ENCODE results near the gene EPHB2. TPM values are rescaled to one million over a fixed set of nuclear protein-coding genes. Genes with fewer than 3 reads are reported as not detected.

The EPHB2 gene
- total and polyA plus RNA-seq, 2 of the 13 experiments (the other 11 are each of a cell fraction or from before 2014, with no cell fraction given) = 0.03 to 0.11 TPM

- Histone ChIP-seq H3K4me3 (replicated peaks in 1 of 3; ENCODE audit: insufficient read depth in 1 of 3, low read depth in 2 of 3, low read length in 3 of 3) (no peak overlapping the region), H3K9ac (ENCODE audit: insufficient read depth, low read depth, low read length) (no peak overlapping the region), H3K9me3 (ENCODE audit: low read length) (no peaks in the 10 kb centered on the region), H3K4me2 (ENCODE audit: low read depth, low read length) (no peak overlapping the region), H3K4me1 (ENCODE audit: insufficient read depth, low read length) (no peaks in the 10 kb centered on the region), H3K36me3 (replicated peaks in 1 of 2; ENCODE audit: control insufficient read depth in 1 of 2, insufficient read depth in 2 of 2, low read length in 2 of 2) (no peaks in the 10 kb centered on the region), H4K20me1 (ENCODE audit: insufficient read depth, low read length) (no peaks in the 10 kb centered on the region), H3K27ac (ENCODE audit: extremely low read length, insufficient read depth, low read length) (no peak overlapping the region), H2AFZ (ENCODE audit: low read length) (no peak overlapping the region), H3K79me2 (ENCODE audit: insufficient read depth, low read length) (no peaks in the 10 kb centered on the region), H3K27me3 (ENCODE audit: control insufficient read depth in 1 of 2, insufficient read depth in 2 of 2, low read length in 2 of 2) (peaks cover 0 to 10% of the 10 kb centered on the region in 2 experiments; a peak in 3 of 5 replicates)
- FAIRE-seq (no peak), ATAC-seq (no peak), DNase-seq (ENCODE audit: low spot score) (no peak)
- 13% methylated on average over 1 of the region's 7 CpGs for WGBS (ENCODE audit: low lambda C conversion rate)
- in situ Hi-C loops (cut with HindIII; ENCODE audit: extremely low pct_ligation_motif_present, low pct_unique_long_range_greater_than_20kb) = no loop called here
- intact Hi-C loops (cut with micrococcal nuclease; ENCODE audit: unreplicated experiment) = no loop called here
- TF ChIP-seq GMEB1 (CRISPR knock-in tag; IDR thresholded peaks at IDR 0.05; ENCODE audit: borderline replicate concordance) (no peak), TAF1 (CRISPR knock-in tag; IDR thresholded peaks at IDR 0.05) (no peak), HDAC2 (CRISPR knock-in tag; IDR thresholded peaks at IDR 0.05) (no peak), MEF2D (CRISPR knock-in tag; IDR thresholded peaks at IDR 0.05) (no peak), KAT2B (IDR thresholded peaks at IDR 0.05; ENCODE audit: borderline replicate concordance, low read depth, low read length) (no peak), PAF1 (CRISPR knock-in tag; IDR thresholded peaks at IDR 0.05) (no peak)
- no TSS peak for BruUV-seq (replicated peaks)
- CTCF ChIA-PET (ENCODE audit: low intra/inter-chr PET ratio, low total read pairs) = no interaction called here
- POLR2A ChIA-PET = no interaction called here
These were observed 94.5 kb downstream of the EPHB2 start for GRCh38 chr1:22804969-22805671.

GRCh38 chr1:22805672-22806038 lies 95.0 kb downstream of the EPHB2 start:
- in situ Hi-C loops (cut with HindIII; ENCODE audit: extremely low pct_ligation_motif_present, low pct_unique_long_range_greater_than_20kb) = no loop called here
- 43% methylated on average over 3 of the region's 4 CpGs for WGBS (ENCODE audit: low lambda C conversion rate)
- TF ChIP-seq, protein P1, sequence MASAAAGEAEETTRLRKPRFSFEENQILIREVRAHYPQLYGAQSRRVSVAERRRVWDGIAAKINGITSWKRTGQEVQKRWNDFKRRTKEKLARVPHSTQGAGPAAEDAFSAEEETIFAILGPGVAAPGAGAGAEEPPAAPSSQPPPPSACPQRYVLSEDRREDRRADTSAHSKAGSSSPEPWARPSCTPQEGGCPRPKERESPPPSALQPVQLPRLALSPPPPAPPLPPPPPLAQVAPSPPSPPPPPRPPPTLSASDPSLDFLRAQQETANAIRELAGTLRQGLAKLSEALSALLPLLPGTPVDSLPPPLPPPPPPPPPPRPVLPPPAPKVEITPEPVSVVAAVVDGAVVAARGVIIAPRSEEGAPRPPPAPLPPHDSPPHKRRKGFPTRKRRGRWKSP (CRISPR knock-in tag; IDR thresholded peaks at IDR 0.05) = no peak
- TF ChIP-seq ZFP90 (CRISPR knock-in tag; IDR thresholded peaks at IDR 0.05; ENCODE audit: borderline replicate concordance) (no peak), KDM3A (CRISPR knock-in tag; IDR thresholded peaks at IDR 0.05; ENCODE audit: low read depth) (no peak), ZNF749 (CRISPR knock-in tag; IDR thresholded peaks at IDR 0.05; ENCODE audit: borderline replicate concordance) (no peak), MATR3 (CRISPR knock-in tag; IDR thresholded peaks at IDR 0.05) (no peak), ZNF816 (CRISPR knock-in tag; IDR thresholded peaks at IDR 0.05; ENCODE audit: borderline replicate concordance) (no peak), ZNF460 (CRISPR knock-in tag; IDR thresholded peaks at IDR 0.05; ENCODE audit: borderline replicate concordance) (no peak), TCF7L2 (IDR thresholded peaks at IDR 0.05; ENCODE audit: low read depth, low read length) (no peak), MEIS1 (CRISPR knock-in tag; IDR thresholded peaks at IDR 0.05; ENCODE audit: borderline replicate concordance) (no peak), ZNF576 (CRISPR knock-in tag; IDR thresholded peaks at IDR 0.05) (no peak), SCMH1 (CRISPR knock-in tag; IDR thresholded peaks at IDR 0.05; ENCODE audit: borderline replicate concordance) (no peak)

More at GRCh38 chr1:22805672-22806038, 95.0 kb downstream of the EPHB2 start:
- no peaks in the 10 kb centered on the region for H3K4me1 ChIP-seq (ENCODE audit: insufficient read depth, low read length)
- DNase-seq (ENCODE audit: low spot score) = no peak
- no peak overlapping the region for H3K9ac ChIP-seq (ENCODE audit: insufficient read depth, low read depth, low read length)
- POLR2A ChIA-PET = no interaction called here
- H4K20me1 ChIP-seq (ENCODE audit: insufficient read depth, low read length) = no peaks in the 10 kb centered on the region
- no peaks in the 10 kb centered on the region for H3K9me3 ChIP-seq (ENCODE audit: low read length)
- H3K27ac ChIP-seq (ENCODE audit: extremely low read length, insufficient read depth, low read length) = no peak overlapping the region
- no peak for ATAC-seq
- no TSS peak for BruUV-seq (replicated peaks)
- intact Hi-C loops (cut with micrococcal nuclease; ENCODE audit: unreplicated experiment) = no loop called here
- no peaks in the 10 kb centered on the region for H3K79me2 ChIP-seq (ENCODE audit: insufficient read depth, low read length)
- no peak overlapping the region for H3K4me3 ChIP-seq (replicated peaks in 1 of 3; ENCODE audit: insufficient read depth in 1 of 3, low read depth in 2 of 3, low read length in 3 of 3)
- no peak overlapping the region for H2AFZ ChIP-seq (ENCODE audit: low read length)
- H3K27me3 ChIP-seq (ENCODE audit: control insufficient read depth in 1 of 2, insufficient read depth in 2 of 2, low read length in 2 of 2) = peaks cover 0 to 10% of the 10 kb centered on the region in 2 experiments; a peak in 3 of 5 replicates
- CTCF ChIA-PET (ENCODE audit: low intra/inter-chr PET ratio, low total read pairs) = no interaction called here
- H3K4me2 ChIP-seq (ENCODE audit: low read depth, low read length) = no peak overlapping the region
- no peak for FAIRE-seq
- H3K36me3 ChIP-seq (replicated peaks in 1 of 2; ENCODE audit: control insufficient read depth in 1 of 2, insufficient read depth in 2 of 2, low read length in 2 of 2) = no peaks in the 10 kb centered on the region

Measured in HepG2 (cell line).